Endometrial microvascular endothelial cells (primary cell): ENCODE measurements around the gene PARP9. TPM values are rescaled to one million over a fixed set of nuclear protein-coding genes. Genes with fewer than 3 reads are reported as not detected.
"Not testable (repeated sequence)": the region's sequence is repeated elsewhere in the genome, so short reads cannot be mapped to it uniquely, and the experiment has no call there.

Experiments used
- in situ Hi-C: cut with HindIII; loops from 2 replicates; pipeline ENCODE4 v1.10.0; 2017; ENCODE audit warnings: low sequenced_read_pairs, low pct_unique_long_range_greater_than_20kb; ENCODE audit errors: inconsistent ontology term
- total RNA-seq: library from RNA; depleted of rRNA; stranded (reverse); fragments of >200 nt; gene quantifications from one replicate; pipeline ENCODE4 v1.2.3, GENCODE V29; 2015; ENCODE audit errors: inconsistent ontology term

The PARP9 gene
- total RNA-seq, 1 donor from 2014 or later: 36.3 TPM

DNA sequence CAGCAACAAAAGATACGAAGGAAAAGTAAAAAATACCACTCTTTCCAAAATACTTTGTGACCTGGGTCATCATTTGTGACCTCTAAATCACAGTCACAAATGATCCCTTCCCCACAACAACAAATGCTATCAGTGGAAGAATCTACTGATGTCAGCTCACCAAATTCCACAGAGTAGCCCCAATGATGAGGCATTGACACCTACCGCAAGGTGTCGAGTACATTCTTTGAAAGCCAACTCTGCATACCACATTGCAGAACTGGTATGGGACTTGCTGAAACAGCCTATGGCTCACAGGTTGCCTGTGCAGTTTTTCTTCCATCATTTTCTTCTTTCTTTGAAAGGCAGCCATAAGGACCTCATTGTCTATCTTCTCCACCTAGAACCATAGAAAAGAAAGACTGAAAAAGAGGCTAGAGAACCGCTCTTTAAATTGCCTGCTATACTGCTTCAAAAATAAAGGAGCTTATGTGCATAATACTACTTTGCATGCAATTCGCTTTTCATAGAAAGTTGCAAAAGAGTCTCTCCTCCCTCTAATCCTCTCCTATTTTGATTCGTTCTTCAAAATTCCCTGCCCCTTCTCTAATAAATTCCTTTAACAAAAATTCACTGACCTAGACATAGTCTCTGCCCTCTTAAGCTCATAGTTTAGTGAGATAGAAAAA lies 28.0 kb downstream of the PARP9 start:
- in situ Hi-C loops: no loop called here

GRCh38 chr3:122533931-122534334 lies 30.2 kb downstream of the PARP9 start:
- in situ Hi-C loops: no loop called here

GRCh38 chr3:122533480-122533879 lies 30.6 kb downstream of the PARP9 start:
- in situ Hi-C loops: no loop called here

- in situ Hi-C loops: no loop called here
These were observed 33.9 kb downstream of the PARP9 start for GRCh38 chr3:122530164-122530563.

GRCh38 chr3:122523317-122523716 lies 40.8 kb downstream of the PARP9 start:
- in situ Hi-C loops: no loop called here

GRCh38 chr3:122520861-122521260 lies 43.2 kb downstream of the PARP9 start:
- in situ Hi-C loops: no loop called here

DNA sequence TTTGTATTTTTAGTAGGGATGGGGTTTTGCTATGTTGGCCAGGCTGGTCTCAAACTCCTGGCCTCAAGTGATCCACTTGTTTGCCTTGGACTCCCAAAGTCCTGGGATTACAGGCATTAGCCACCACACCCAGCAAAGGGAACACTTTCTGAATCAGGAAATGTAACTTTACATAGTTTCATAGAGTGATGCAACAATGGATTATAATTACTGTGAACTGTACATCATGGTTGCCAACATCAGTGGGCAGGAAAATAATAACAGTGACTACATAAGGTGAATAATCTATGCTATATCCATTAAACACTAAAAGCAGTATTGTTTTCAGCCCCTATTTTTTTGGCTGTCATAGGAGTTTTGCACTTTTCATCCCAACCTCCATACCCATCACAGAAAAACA lies 44.4 kb downstream of the PARP9 start:
- in situ Hi-C loops: no loop called here

- in situ Hi-C loops: no loop called here
These were observed 47.2 kb downstream of the PARP9 start for GRCh38 chr3:122516846-122517360.

DNA sequence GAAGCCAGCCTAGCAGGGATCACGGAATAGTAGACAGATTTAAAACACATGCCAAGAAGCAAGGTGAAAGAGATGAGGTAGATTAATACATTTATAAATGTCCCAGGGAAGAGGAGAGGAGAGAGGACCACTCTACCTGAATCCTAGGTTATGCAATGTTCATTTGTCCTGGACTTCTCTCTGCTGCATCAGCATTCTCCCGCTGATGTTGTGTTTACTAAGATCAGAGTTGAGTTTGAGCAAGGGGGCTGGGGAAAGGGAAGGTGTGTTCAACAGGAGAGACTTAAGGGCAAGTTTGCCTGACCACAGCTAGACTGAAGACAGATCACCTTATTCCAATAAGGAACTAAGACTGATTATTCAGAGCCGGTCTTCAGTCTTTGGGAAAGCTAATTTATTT lies 48.2 kb downstream of the PARP9 start:
- in situ Hi-C loops: no loop called here

- in situ Hi-C loops: no loop called here
These were observed 49.1 kb downstream of the PARP9 start for GRCh38 chr3:122515020-122515468.

DNA sequence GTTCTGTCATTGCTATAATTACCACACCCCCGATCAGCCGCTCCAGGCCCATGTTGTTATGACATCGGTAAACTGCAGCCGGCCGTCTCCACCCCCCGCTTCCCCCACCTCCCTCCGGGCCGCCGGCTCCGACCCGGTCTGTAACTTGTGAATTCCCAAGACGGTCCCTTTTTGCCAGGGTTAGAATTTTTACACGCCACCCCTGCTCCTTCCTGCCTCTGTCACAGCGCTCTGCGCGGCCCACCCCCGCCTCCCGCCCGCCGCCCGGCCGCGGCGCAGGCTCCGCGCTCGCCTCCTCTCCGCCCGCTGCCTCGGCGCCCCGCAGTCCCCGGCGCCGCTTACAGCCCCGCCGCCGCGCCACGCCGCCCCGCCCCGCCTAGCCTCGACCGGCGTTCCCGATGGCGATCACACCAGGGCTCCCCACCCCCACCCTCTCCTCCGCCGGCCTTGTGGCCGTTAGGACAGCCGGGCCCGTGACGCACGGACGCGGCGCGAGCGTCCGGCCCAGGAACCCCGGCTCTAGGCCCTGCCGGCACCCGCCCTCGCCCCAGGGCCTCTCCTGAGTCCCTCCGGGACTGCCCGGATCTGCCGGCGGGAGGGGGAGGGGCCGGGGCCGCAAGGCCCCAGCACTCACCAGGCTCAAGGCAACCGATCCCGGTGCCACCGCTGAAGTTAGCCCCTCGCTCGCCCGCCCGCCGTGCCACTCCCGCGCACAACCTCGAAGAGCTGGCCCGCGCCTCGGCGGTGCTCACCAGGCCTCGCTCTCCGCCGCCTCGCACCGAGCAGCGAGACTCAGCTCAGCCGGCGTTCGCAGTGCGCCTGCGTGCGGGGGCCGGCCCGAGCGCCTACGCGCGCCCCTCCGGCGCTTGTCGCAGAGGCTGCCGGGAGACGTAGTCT lies 49.7 kb downstream of the PARP9 start, which contains the start of gene KPNA1:
KPNA1 (minus strand) TSS at position 817 of the 897 bp plus-strand sequence. CDS start 18,374 bp downstream, outside the sequence.
- in situ Hi-C loops: no loop called here

DNA sequence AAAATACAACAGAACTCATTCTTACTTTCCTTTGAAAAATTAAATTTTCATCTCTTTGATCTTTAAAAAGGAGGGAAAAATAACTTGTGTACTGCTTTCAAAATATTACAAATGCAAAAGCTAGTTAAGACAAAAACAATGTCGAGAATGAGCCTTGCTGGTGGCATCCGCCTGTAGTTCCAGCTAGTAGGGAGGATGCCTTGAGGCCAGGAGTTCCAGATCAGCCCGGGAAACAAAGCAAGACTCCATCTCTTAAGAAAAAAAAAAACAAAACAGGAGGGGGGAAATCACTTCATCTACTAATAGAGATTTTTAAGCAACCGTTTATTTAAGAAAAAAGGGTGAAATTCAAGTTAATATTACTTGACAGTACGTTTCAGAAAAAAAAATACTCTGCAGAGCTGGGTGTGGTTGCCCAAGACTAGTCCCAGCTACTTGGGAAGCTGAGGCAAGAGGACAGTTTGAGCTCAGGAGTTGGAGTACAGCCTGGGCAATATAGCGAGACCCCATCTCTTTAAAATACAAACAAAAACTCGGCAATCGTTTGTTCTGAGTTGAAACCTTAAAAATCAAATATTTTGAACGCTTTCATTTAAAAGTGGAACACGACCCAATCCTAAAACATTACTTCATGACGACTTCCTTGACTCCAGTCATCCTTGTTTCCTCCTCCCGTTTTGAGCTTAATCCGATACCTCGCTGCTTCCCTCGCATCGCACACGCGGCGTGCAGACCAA lies 50.5 kb downstream of the PARP9 start:
- in situ Hi-C loops: no loop called here

- in situ Hi-C loops: no loop called here
These were observed 51.8 kb downstream of the PARP9 start for GRCh38 chr3:122512284-122512683.

- in situ Hi-C loops: no loop called here
These were observed 53.1 kb downstream of the PARP9 start for GRCh38 chr3:122510878-122511535.

DNA sequence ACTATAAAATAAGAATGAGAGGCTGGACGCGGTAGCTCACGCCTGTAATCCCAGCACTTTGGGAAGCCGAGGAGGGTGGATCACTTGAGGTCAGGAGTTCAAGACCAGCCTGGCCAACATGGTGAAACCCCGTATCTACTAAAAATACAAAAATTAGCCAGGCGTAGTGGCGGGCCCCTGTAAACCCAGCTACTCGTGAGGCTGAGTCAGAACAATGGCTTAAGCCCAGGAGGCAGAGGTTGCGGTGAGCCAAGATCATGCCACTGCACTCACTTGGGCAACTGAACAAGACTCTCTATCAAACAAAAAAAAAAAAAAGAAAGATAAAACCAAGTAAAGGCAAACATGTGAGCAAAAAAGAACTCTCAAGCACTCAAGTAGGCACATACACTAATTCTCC lies 55.2 kb downstream of the PARP9 start:
- in situ Hi-C loops: not testable (repeated sequence)

DNA sequence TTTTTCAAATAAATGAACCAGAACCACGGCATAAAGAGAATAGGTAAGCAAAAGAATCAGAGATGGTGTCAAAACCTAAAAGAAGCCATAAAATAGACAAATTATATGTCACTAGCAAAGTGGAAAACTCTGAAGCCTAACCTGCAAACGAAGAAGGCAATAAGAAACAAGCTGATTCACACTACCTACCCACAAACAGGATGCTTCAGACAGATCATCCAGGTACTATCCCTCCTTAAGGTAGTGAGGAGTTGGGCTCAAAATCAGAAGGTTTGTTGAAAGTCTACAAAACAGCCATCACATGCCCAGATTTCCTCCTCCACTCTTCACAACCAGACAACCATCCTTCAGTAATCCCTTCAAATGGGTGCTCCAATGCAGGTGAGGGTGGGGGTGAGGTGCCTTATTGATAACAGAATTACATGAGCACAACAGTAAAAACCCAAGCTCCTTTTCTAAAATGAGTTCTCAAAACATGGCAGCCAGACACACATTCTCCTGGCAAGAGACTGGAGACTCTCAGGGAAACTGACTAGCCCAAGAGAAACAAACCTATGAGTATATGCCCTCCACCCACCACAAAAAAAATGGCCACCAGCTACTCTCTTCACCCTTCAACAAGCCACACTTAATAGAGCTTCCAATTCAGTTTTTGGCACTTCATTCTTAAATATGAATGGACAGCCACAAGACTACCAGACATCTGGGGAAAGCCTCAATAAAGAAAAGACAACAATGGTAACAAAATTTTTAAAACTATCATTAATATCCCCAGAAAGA lies 55.8 kb downstream of the PARP9 start:
- in situ Hi-C loops: no loop called here

DNA sequence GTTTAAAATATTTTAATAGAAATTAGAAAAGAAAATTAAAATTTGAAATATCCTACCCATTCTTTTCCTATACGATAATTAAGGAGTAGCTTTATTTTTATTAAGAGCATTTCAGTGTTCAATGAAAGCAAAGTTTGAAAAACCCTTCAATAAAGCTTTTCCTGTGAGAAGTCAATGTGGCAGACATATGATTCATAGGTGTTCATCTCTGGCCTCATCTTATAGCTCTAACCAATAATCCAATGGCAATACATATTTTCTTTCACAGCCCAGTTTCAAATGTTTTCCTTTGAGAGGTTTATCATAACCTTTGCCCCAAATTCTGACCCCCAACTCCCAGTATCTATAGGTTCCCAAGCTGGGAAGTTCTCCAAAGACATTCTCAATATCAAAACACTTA lies 57.6 kb downstream of the PARP9 start:
- in situ Hi-C loops: no loop called here

- in situ Hi-C loops: no loop called here
These were observed 58.4 kb downstream of the PARP9 start for GRCh38 chr3:122505676-122506075.
